Suprapubic skin (tissue), 3 donors: Measurements from ENCODE around the gene NAT9.

Experiments
- EP300 ChIP-seq: sonication (generic); formaldehyde crosslinking; IDR thresholded peaks from one replicate; pipeline ENCODE4 v1.6.1; 2017; ENCODE audit warnings: antibody characterized with exemption
- POLR2A ChIP-seq, 2 donors: fragments of 450-650 bp; IDR thresholded peaks; one replicate each; pipeline ENCODE4 v1.6.1; 2017; ENCODE audit warnings: antibody characterized with exemption in 2 of 2, mild to moderate bottlenecking in 2 of 2, moderate library complexity in 2 of 2
- TF ChIP-seq, protein P1 (sequence below), 2 donors: fragments of 200-600 bp in 1 of 2; fragments of 450-650 bp in 1 of 2; sonication (generic) in 1 of 2; IDR thresholded peaks; one replicate each; pipeline ENCODE4 v1.5.1; 2016 to 2019; ENCODE audit warnings: antibody characterized with exemption in 2 of 2, mild to moderate bottlenecking in 1 of 2, moderate library complexity in 1 of 2

GRCh38 chr17:74785096-74785980, 9.2 kb upstream of the NAT9 start:
- TF ChIP-seq, protein P1, sequence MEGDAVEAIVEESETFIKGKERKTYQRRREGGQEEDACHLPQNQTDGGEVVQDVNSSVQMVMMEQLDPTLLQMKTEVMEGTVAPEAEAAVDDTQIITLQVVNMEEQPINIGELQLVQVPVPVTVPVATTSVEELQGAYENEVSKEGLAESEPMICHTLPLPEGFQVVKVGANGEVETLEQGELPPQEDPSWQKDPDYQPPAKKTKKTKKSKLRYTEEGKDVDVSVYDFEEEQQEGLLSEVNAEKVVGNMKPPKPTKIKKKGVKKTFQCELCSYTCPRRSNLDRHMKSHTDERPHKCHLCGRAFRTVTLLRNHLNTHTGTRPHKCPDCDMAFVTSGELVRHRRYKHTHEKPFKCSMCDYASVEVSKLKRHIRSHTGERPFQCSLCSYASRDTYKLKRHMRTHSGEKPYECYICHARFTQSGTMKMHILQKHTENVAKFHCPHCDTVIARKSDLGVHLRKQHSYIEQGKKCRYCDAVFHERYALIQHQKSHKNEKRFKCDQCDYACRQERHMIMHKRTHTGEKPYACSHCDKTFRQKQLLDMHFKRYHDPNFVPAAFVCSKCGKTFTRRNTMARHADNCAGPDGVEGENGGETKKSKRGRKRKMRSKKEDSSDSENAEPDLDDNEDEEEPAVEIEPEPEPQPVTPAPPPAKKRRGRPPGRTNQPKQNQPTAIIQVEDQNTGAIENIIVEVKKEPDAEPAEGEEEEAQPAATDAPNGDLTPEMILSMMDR (IDR thresholded peaks at IDR 0.05): no peak
- TF ChIP-seq POLR2A (IDR thresholded peaks at IDR 0.05) (no peak), EP300 (no peak)
